Measurements from ENCODE around the gene PPP1R3F. TPM values are rescaled to one million over a fixed set of nuclear protein-coding genes. Genes with fewer than 3 reads are reported as not detected.
"Not testable (repeated sequence)": the region's sequence is repeated elsewhere in the genome, so short reads cannot be mapped to it uniquely, and the experiment has no call there.

PPP1R3F gene
- total RNA-seq, 1 donor from 2014 or later = 16.1 TPM

- TF ChIP-seq CTCF (IDR thresholded peaks at IDR 0.05; ENCODE audit: partially characterized antibody, unreplicated experiment) = no peak
- Mint-ChIP-seq H3K4me1 (ENCODE audit: low read depth, unreplicated experiment) (no peaks in the 10 kb centered on the region), H3K4me3 (ENCODE audit: unreplicated experiment) (no peak overlapping the region), H3K9me3 (ENCODE audit: unreplicated experiment) (peaks cover under 1% of the 10 kb centered on the region), H3K27me3 (ENCODE audit: unreplicated experiment) (no peaks in the 10 kb centered on the region), H3K36me3 (ENCODE audit: unreplicated experiment) (no peaks in the 10 kb centered on the region), H3K27ac (ENCODE audit: unreplicated experiment) (no peak overlapping the region)
- no peak for DNase-seq
Observed at GRCh38 chrX:49292400-49293362, 23.1 kb downstream of the PPP1R3F start.

- H3K4me1 Mint-ChIP-seq (ENCODE audit: low read depth, unreplicated experiment); DNase-seq; H3K4me3 Mint-ChIP-seq (ENCODE audit: unreplicated experiment); H3K9me3 Mint-ChIP-seq (ENCODE audit: unreplicated experiment); H3K36me3 Mint-ChIP-seq (ENCODE audit: unreplicated experiment); H3K27ac Mint-ChIP-seq (ENCODE audit: unreplicated experiment); H3K27me3 Mint-ChIP-seq (ENCODE audit: unreplicated experiment): not testable (repeated sequence)
Observed at GRCh38 chrX:49299293-49299692, 29.7 kb downstream of the PPP1R3F start.

GRCh38 chrX:49300703-49301102, 31.1 kb downstream of the PPP1R3F start:
- H3K4me3 Mint-ChIP-seq (ENCODE audit: unreplicated experiment) = no peak overlapping the region
- H3K4me1 Mint-ChIP-seq (ENCODE audit: low read depth, unreplicated experiment) = no peaks in the 10 kb centered on the region
- TF ChIP-seq CTCF (IDR thresholded peaks at IDR 0.05; ENCODE audit: partially characterized antibody, unreplicated experiment) = no peak
- DNase-seq = no peak
- H3K36me3 Mint-ChIP-seq (ENCODE audit: unreplicated experiment) = no peaks in the 10 kb centered on the region
- H3K27ac Mint-ChIP-seq (ENCODE audit: unreplicated experiment) = no peak overlapping the region
- peaks cover 3% of the 10 kb centered on the region for H3K9me3 Mint-ChIP-seq (ENCODE audit: unreplicated experiment)
- no peaks in the 10 kb centered on the region for H3K27me3 Mint-ChIP-seq (ENCODE audit: unreplicated experiment)

- DNase-seq = no peak
- no peak for TF ChIP-seq CTCF (IDR thresholded peaks at IDR 0.05; ENCODE audit: partially characterized antibody, unreplicated experiment)
- H3K4me3 Mint-ChIP-seq (ENCODE audit: unreplicated experiment) = no peak within 1 kb of the TSS
- H3K27me3 Mint-ChIP-seq (ENCODE audit: unreplicated experiment) = no peaks in the 10 kb centered on the region
- H3K36me3 Mint-ChIP-seq (ENCODE audit: unreplicated experiment) = no peaks in the 10 kb centered on the region
- peaks cover 2% of the 10 kb centered on the region for H3K9me3 Mint-ChIP-seq (ENCODE audit: unreplicated experiment)
- no peaks in the 10 kb centered on the region for H3K4me1 Mint-ChIP-seq (ENCODE audit: low read depth, unreplicated experiment)
- H3K27ac Mint-ChIP-seq (ENCODE audit: unreplicated experiment) = no peak within 1 kb of the TSS
Observed at GRCh38 chrX:49303346-49303745, 33.8 kb downstream of the PPP1R3F start, which contains the start of gene GAGE10. GAGE10 (plus strand) TSS chrX:49303646; CDS start chrX:49304860, 1,214 bp downstream.

- H3K4me1 Mint-ChIP-seq (ENCODE audit: low read depth, unreplicated experiment); H3K9me3 Mint-ChIP-seq (ENCODE audit: unreplicated experiment); H3K27me3 Mint-ChIP-seq (ENCODE audit: unreplicated experiment); DNase-seq; H3K36me3 Mint-ChIP-seq (ENCODE audit: unreplicated experiment); H3K4me3 Mint-ChIP-seq (ENCODE audit: unreplicated experiment); H3K27ac Mint-ChIP-seq (ENCODE audit: unreplicated experiment): not testable (repeated sequence)
Observed at GRCh38 chrX:49307775-49308174, 38.2 kb downstream of the PPP1R3F start.

All from glutamatergic neuron (in vitro differentiated cells).